Kidney glomerular epithelial cell (primary cell): Measurements from ENCODE around the gene STX8.

Experiments
- DNase-seq: peaks from one replicate; lab custom pipeline; 2025; lab: John Stamatoyannopoulos, UW

STX8 gene

DNA sequence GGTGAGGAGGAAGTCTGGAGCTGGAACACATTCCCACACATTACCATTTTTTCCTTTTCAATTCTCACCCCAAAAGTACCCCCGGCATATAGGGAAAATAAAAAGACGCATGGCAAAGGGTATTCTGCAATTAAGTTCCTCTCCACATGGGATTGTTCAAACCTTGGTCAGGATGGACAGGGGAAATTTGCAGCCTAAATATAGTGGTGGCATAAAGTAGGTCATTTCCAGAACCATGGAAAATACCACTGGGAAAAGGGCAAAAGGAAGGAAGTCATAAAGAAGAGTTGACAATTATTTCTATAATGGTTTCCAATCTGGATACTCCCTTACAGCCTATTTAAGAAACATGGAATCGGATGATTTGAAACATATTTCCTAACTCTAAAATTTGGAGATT is 135.8 kb downstream of the STX8 start:
- no peak for DNase-seq

DNA sequence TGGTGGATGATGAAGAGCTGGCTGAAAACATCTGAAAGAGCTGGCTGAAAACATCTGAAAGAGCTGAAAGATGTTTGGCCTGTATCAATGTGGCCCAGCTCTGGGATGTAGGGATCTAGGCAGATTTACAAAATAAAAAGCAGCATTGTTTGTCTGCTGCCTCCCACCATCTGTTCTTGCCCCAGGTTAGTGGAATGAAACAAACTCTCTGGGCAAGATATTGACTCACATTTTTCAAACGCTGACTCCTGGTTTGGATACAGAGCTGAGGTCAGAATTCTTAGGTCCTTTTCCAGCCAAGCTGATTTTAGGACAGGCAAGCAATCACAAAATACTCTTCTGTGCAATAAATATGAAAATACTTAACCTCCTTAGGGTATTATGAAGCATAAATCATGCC is 139.0 kb downstream of the STX8 start:
- DNase-seq, result no peak

DNA sequence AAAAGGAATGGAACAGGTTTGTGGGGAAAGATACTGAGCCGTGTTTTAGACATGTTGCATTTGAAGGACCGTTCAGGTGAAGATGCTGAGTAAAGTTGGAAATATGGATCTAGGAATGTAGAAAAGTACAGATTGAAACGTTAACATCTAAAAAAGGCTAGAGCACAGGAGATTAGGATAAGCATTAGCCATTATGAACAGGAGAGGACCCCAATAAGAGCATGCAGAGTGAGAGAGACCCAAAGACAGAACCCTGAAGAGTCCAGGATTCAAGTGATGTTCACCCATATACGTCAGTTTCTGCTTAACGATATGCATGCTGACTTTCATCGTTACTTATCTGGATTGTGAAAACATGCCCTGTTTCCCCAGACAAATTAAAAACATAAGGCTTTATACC is 140.5 kb downstream of the STX8 start:
- no peak for DNase-seq

DNA sequence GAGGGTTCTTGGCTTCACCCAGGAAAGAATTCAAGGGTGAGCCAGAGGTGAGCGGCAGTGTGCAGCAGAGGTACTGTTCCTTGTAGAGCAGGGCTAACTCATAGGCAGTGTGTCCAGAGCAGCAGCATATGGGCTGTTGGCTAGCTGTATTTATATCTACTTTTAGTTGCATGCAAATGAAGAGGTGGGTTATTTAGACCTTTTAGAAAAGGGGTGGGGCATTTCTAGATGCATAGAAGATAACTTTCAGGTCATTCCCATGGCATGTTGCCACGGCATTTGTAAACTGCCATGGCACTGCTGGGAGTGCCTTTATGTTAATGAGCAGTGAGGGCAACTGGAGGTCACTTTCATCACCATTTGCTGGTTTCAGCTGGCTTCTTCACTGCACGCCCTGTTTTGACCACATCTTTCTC is 141.0 kb downstream of the STX8 start:
- no peak for DNase-seq

DNA sequence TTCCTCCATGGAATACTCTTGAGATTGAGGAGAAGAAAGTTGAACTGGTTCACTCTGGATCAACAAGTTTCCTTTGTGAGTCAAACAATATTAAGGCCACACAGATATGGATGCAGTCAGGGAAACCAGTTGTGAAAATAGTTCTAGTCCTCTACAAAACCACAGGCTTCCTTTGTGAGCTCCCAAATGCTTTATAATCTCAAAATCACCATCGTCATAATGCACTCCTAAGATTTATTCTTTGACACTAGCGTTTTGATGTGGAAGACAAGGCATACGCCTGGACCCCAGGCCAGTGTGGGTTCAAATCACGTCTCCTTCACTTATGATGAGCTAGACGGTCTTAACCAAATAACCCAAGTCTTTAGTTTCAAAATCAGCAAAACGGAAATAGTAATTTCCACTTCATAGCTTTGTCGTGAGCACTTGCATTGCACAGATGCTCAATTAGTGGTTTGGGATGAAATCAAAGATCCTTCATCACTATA is 142.6 kb downstream of the STX8 start:
- no peak for DNase-seq

DNA sequence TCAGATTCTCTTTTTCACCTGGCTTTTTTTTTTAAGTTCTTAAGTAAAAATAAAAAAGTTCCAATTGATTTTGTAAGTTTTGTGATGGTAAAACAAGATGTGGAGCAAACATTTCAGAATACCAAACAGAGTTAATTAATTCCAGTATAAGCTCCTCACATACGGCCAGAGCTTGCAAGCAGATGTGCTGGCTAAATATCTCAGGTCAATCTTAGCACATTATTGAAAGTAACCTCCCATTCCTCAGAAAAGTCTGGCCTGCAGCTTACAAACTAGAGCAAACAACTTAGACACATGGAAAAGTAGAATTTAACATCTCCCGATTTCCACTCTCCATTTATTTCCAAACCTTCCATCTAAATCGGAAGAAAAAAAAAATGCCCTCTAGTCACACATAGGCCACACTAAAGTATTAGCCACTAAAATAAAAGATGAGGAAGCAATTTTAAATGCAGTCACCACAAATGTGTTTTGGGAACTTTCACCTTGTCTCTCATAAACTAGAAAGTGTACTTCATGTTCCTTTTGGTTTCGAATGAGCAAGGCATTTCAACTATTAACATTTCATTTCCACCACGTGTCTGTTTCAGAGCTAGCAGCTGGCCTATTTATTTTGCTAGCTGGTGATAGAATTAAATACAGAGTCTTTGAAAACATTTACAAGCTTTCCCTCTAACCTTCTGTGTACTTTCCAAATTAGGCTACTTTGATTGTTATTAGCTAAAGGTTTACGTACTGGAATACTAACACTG is 143.3 kb downstream of the STX8 start:
- DNase-seq, result no peak

DNA sequence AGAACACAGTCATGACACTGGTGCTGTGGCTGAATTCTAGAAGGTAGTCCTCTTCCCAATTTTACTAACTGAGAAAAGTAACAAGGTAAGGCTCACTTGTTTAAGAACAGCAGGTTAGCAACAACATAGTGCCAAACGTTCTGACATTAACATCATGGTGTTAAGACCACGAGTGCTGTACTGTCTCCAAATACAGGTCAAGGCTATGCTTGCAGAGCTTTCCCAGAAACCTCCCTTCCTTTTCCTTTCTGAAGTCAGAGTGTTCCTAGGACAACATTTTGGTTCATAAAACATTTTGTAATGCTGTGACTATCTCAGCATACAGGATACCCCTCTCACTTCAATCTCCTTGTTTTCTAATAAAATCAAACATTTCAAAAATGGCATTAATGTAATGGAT is 144.0 kb downstream of the STX8 start:
- DNase-seq, result no peak

DNA sequence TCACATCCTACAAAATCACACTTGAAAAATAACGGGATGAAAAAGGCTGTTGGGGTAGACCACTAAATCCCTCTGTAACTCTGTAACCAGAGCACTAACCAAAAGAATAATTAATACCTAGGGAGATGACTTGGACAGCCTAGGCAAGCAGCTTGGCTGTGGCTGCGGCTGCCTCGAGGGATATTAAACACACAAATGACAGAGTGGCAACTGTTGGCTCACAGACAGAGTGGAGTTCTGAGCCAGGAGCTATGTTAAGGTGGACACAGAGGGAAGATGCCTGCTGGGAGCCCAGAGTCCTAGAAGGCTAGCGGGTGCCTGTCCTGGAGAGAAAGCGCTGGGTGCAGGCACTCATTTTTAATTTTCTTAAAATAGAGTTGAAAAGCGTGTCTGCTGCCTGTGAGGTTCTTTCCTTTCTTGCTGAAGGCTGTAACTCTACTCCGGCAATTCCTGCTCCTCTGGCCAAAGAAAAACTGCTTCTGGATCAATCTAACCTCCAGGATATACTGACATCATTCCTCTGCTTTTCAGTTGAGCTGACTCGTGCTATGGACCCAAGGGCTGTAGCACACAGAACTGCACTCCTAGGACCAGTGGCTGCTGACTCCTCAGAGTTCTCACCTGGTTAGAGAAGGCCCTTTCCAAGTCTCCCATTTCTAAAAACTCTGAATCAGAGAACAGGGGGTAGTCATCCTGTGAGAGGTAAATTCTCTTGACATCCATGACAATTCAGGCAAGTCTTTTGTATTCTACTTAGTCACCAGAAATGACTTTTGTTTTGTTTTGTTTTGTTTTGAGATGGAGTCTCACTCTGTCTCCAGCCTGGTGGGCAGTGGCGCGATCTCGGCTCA is 147.9 kb downstream of the STX8 start:
- DNase-seq, result no peak

DNA sequence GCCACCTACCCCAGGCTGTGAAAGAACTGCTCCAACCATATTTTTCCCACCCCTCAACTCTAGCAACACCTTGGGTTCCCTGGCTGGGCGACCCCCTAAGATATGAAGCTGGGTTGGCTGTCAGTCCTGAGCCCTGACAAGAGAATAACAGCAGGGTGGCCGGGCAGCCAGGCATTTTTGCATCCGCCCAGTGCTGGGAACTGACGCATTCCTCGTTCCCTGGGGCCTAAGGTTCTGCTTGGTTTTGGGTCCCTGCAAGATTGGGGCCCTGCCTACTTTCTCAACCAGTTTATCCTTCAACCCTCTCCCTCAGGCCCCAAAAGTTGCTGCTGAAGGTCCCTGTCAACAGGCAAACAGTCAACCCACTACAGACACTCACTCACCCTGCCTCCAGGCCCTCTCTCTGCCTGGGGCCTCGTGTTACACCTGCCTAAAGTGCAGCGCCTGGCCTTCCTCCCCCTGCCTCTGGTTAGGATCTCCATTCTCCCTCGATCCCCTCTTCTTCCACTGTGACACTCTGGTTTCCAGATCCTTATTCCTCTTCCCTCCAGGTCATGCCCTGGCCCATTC is 151.5 kb downstream of the STX8 start:
- DNase-seq, result no peak

DNA sequence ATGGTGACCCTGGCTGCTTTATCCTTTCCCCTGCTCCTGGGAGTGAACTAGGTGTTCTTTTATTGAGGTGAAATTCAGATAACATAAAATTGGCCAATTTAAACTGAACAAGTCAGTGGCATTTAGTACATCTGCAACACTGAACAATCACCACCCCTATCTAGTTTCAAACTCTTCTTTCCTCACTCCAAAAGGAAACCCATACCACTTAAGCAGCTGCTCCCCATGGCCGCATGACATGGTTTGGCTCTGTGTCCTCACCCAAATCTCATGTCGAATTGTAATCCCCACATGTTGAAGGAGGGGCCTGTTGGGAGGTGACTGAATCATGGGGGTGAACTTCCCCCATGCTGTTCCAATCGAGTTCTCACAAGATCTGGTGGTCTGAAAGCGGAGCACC is 154.1 kb downstream of the STX8 start:
- no peak for DNase-seq

DNA sequence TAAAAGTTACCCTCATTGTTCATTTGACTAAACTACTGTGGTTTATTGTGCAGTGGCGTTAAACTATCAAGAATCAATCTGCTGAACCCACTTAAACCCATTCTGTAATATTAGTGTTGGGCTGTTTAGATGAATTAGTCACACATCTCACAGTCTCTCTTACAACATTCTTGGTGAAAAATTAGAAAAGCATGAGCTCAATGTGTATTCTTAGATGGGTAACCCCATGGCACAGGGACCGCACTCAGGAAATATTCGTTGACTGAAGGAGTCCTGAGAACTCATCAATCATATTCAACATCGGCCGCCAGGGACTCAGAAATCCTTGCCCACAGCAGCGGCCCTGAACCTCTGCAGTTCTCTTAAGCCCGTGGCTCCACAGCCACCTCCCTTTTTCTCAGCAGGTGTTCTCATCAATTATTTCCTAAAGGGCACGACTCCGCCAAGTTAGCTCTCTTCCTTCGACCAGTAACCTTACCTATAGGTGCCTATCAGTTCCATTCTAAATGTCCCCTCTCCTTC is 155.6 kb downstream of the STX8 start:
- DNase-seq, result no peak

DNA sequence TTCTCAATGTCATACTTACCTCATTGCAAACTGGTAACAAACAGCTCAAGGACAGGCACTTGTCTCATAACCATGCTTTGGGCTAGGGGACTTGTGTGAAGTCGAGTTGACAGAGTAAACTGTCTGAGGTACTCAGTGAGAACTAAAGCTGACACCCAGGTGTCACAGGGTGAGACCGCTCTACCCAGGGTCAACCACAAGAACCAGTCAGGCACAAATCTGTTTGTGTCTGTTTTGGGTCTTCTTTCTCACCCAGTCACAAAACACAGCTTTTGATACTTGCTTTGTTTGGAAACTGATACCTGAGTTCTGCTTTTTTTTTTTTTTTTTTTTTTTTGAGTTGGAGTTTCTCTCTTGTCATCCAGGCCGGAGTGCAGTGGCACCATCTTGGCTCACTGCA is 161.1 kb downstream of the STX8 start:
- DNase-seq, result no peak

DNA sequence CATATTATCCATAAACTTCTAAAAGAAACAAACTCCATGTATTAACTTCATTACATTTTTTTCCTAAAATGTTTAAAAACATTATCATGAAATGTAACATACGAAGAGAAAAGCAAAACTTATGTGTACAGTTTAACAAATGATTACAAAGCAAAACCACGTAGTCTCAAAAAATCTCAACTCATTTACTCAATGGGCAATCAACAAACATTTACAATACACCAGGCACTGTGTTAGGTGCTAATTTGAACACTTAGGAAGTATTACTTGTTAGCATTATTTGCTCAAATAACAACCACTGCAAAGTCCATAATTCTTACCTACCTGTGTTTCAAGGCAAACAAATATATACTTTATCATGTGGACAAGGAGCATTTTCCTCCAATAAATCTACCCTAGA is 164.9 kb downstream of the STX8 start:
- no peak for DNase-seq

DNA sequence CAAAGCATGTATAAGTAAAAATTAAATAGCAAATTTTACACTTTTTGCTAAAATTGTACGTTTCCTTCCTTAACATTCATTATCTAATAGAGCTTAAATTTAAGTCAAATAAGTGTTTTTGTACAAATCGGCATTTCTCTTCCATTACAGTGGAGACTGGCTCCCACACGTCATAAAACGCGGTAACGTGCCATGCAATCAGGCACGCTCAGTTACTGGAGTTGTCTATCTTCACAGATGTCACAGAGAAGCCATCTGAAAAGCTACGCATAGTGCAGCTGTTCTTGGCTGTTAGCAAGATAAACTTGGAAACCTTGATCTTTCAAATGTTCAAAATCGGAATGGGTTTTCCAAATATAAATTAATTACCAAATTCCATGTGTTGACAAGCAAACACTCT is 165.3 kb downstream of the STX8 start:
- DNase-seq, result no peak

DNA sequence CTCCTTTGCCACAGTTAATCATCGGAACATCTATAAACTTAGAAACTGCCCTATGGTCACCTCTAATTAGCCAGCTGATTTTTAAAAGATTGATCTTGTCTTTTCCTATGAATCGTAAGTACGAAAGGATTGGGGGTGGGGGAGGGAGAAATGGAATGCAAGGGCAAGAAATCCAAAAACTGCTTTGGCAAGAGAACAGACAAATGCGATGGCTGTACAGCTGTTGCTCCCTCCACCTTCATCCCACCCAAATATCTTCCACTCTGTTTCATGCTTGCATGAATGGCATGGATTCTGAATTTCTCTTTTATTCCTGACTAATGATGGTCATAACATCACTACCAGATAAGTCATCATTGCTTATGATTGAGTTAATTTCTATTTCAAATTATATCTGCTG is 165.7 kb downstream of the STX8 start:
- no peak for DNase-seq

DNA sequence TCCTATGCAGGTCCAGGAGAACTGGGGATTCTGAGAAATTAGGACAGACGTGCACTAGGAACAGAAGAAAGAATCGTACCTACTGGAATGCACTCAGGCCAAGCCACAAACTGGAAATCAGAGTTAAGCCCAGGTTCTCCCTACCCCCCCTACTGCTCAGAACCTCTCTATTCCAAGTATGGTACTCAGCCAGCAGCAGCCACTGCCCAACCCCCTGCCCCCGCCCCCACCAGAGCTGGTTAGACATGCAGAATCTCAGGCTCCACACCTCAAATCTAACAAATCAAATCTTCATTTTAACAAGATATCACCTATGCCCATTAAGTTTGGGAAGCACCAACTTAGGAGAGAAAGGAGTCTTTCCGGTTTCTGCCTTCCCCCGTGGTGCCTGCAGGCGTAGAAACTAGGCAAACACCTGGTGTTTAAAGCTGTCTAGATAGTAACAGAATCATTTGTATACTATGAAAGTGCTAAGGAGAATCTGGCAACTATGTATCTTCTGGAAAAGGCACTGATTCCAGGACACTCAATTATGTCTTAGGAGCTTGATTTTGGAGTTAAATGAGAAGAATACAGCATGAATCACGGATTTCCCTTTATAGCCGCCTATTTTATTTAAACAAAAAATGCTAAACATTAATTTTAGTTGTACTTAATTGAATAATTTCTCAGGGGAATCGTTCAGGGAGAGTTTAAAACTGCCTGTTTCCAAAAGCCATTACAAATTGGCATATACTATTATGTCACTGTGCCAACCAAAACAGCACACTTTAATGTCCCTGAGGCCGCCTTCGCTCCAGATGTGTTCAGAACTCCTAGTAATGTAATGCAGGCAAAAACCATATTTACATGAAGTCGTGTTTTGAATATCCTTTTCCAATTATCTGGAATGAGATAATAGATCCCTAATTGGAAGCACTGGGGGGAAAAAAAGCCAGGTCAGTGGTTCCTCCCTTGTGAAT is 166.5 kb downstream of the STX8 start:
- no peak for DNase-seq

DNA sequence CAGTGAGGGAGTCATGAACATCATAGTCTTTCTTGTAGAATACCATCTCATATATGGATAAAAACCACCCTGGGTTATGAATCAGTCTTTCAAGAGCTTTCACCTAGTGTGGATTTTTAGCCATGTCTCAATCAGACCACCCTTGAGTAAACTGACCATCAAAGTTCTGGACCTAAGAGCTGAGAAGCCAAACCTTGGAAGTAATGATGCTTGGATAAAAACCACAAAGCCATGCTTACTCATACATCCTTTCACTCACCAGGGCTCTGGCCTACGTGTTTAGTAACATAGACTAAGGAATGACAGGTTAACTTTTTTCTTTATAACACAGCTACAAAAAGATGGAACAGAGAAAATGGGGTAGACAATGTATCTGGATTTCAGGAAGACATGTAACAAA is 167.2 kb downstream of the STX8 start:
- peak; percentile 64 for DNase-seq

DNA sequence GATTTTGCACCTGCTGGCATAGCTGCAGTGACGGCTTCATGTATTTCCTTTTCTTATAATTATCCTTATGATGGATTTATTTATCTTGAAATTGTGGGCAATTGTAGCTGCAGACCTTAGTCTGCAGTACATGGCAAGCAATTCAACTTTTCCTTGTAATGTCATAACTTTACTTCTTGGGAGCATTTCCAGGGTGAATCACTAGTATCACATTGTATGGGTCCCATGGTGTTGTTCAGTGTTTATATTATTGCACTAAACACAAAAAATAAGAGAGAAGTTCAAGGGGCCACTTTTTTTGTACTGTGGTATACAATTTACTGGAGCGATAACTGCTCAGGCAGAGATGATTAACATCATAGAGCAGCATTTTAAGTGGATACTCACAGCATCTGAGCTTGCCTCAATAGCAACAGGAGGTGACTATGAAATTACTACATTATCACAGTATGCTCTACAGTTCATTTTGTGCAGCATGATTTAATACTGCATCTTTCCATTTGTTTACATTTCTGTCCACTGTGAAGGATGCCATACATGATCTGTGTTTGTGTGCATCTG is 169.5 kb downstream of the STX8 start:
- DNase-seq, result no peak

DNA sequence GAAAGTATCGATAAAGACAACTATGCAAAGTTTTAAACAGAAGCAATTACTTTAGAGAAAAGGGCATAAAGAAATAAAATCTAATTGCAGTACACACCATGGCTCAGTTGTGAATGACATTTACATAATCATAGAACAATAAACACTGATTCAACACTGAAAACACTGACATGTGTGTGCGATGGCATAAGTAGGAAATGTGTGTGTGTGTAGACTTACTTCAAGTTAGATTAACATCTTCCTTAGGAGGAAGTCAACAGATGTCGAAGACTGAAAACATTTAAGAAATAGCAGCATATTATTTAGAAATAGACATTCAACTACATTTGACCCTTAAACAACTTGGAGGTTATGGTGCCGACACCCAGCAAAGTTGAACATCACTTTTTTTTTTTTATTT is 172.4 kb downstream of the STX8 start:
- no peak for DNase-seq

DNA sequence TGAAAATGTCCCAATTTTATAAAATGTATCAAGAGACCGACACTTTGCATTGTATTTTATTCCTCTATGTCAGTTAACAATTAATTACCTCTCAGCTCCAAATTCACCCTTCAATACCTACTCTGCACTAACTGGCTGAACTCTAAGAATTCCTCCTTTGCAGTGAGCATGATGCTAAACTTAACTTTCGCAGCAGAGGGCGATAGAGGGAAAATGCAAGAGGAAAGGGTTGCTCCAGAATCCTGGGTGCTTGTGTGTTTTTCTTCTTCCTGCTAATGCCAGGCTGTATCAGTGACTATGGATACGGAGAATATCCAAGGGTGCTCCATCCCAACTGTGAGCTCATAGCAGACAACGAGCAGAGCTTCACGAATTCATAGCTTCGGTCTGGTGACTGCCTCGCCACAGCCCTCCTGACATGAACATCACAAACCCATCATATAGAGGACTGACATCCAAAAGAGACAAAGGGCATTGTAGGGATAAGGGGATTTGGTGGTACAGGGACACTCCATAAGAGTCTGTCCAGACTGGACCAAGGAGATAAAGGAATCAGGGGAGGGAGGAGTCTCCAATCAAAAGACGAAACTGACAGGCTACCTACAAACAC is 172.9 kb downstream of the STX8 start:
- DNase-seq, result no peak

DNA sequence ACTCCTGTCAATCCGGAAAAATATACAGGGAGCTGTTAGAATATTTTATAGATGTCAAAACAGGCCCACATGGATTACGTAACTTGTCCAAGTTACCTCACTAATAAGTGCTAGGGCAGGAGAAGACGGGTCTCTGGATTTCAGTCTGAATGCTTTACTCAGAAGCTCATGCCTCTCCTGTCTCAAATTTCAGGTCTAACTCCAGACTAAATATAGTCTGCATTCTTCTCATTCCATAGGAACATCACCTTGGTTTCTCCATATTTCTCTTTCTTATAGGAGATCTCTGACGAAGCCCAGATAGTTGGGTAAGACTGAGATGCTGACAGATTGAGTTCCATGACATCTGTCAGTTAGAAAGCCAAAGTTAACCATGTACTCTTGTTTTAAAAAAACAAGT is 174.2 kb downstream of the STX8 start:
- peak; percentile 72 for DNase-seq
